HG02885 (cell line): ENCODE results near the gene EFR3B.

Source experiments
- ATAC-seq: cut with Tn5 transposase; IDR thresholded peaks from one replicate; pipeline ENCODE4 v1.9.1; 2021; ENCODE audit warnings: mild to moderate bottlenecking; ENCODE audit not compliant: unreplicated experiment, poor library complexity

The EFR3B gene

GRCh38 chr2:25032901-25033300, 9.0 kb upstream of the EFR3B start:
- ATAC-seq: no peak

- ATAC-seq: no peak
Measured at GRCh38 chr2:25034081-25034480, 7.8 kb upstream of the EFR3B start.

GRCh38 chr2:25035537-25036220, 6.2 kb upstream of the EFR3B start:
- ATAC-seq: no peak

- no peak for ATAC-seq
Measured at GRCh38 chr2:25036221-25036559, 5.7 kb upstream of the EFR3B start.

- ATAC-seq: no peak
Measured at GRCh38 chr2:25039126-25039525, 2.8 kb upstream of the EFR3B start.

GRCh38 chr2:25041307-25041927, 459 bp upstream of the EFR3B start:
- ATAC-seq: peak; percentile 1

- peak; percentile 3 for ATAC-seq
Measured at GRCh38 chr2:25042321-25043240, 705 bp downstream of the EFR3B start.

GRCh38 chr2:25043241-25043867, 1.5 kb downstream of the EFR3B start:
- no peak for ATAC-seq

GRCh38 chr2:25044011-25044410, 2.1 kb downstream of the EFR3B start:
- no peak for ATAC-seq

GRCh38 chr2:25044990-25045389, 3.1 kb downstream of the EFR3B start:
- ATAC-seq: no peak

GRCh38 chr2:25049422-25049821, 7.5 kb downstream of the EFR3B start:
- no peak for ATAC-seq

GRCh38 chr2:25050128-25050527, 8.3 kb downstream of the EFR3B start:
- ATAC-seq: peak; percentile 36

GRCh38 chr2:25053041-25053440, 11.2 kb downstream of the EFR3B start:
- no peak for ATAC-seq

GRCh38 chr2:25054720-25055119, 12.8 kb downstream of the EFR3B start:
- no peak for ATAC-seq

GRCh38 chr2:25055376-25055920, 13.6 kb downstream of the EFR3B start:
- no peak for ATAC-seq

GRCh38 chr2:25056098-25056821, 14.4 kb downstream of the EFR3B start:
- ATAC-seq: no peak

- no peak for ATAC-seq
Measured at GRCh38 chr2:25062511-25062917, 20.6 kb downstream of the EFR3B start.

- no peak for ATAC-seq
Measured at GRCh38 chr2:25063876-25064660, 22.2 kb downstream of the EFR3B start.

- no peak for ATAC-seq
Measured at GRCh38 chr2:25065768-25066167, 23.9 kb downstream of the EFR3B start.
